GM18502 (cell line): ENCODE data around the gene GCM1.
"Not testable (repeated sequence)": the region's sequence is repeated elsewhere in the genome, so short reads cannot be mapped to it uniquely, and the experiment has no call there.

ENCODE experiments used
- ATAC-seq: cut with Tn5 transposase; IDR thresholded peaks from one replicate; pipeline ENCODE4 v1.9.1; 2021; ENCODE audit warnings: mild to moderate bottlenecking; ENCODE audit not compliant: unreplicated experiment, poor library complexity

Gene GCM1, protein sequence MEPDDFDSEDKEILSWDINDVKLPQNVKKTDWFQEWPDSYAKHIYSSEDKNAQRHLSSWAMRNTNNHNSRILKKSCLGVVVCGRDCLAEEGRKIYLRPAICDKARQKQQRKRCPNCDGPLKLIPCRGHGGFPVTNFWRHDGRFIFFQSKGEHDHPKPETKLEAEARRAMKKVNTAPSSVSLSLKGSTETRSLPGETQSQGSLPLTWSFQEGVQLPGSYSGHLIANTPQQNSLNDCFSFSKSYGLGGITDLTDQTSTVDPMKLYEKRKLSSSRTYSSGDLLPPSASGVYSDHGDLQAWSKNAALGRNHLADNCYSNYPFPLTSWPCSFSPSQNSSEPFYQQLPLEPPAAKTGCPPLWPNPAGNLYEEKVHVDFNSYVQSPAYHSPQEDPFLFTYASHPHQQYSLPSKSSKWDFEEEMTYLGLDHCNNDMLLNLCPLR

DNA sequence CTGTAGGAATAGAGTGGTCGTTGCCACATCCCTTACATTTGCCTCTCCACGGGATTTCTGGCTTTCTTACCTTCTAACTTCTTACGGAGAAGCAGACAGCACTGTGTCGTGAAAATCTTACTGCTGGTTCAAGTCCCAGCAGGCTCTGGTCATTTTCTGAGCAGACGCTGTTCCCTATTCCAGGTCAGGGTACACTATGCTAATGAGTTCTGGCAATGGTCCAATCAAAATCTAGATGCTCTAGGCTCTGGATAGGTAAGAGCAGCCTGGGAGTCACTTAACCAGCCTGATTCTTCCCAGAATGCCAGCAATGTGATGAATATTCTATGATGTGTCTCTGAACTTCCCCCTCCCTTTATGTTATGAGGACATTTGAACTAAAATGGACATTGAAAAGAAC, at the start of gene GCM1:
Gene GCM1 (minus strand): TSS at position 158 of the 400 bp plus-strand sequence. CDS start 3,209 bp downstream, outside the sequence.
- no peak for ATAC-seq

DNA sequence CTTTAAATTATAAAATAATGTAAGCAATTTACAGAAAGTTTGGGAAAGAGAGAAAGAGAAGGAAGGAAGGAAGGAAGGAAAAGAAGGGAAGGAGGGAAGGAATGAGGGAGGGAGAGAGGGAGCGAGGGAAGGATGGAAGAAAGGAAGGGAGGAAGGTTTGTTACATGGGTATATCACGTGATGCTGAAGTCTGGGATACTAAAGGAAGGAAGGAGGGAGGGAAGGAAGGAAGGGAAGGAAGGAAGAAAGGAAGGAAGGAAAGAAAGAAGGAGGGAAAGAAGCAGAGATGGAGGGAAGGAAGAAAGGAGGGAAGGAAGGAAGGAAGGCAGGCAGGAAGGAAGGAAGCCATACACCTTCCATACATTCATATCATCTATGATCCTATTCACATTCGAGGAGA, 48.9 kb upstream of the GCM1 start:
- no peak for ATAC-seq

GRCh38 chr6:53195048-53195447, 46.4 kb upstream of the GCM1 start:
- no peak for ATAC-seq

GRCh38 chr6:53192682-53193188, 44.1 kb upstream of the GCM1 start:
- no peak for ATAC-seq

DNA sequence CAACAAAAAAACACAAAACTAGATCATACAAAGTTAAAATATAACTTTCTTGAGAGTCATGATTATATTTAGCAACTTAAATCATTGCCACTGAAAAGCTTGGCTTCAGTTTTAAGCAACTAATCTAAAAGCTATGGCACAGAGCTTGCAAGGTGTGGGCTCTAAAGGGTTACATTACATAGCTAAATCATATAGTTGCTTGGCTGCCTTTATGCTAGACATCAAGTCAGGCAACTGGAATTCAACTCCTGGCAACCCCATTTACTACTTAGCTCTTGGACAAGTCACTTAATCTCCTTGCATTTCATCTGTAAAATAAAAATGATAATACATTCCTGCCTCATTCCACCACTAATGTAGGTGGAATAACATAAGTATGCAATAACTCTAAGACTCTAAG, 40.9 kb upstream of the GCM1 start:
- no peak for ATAC-seq

GRCh38 chr6:53188833-53189232, 40.2 kb upstream of the GCM1 start:
- no peak for ATAC-seq

DNA sequence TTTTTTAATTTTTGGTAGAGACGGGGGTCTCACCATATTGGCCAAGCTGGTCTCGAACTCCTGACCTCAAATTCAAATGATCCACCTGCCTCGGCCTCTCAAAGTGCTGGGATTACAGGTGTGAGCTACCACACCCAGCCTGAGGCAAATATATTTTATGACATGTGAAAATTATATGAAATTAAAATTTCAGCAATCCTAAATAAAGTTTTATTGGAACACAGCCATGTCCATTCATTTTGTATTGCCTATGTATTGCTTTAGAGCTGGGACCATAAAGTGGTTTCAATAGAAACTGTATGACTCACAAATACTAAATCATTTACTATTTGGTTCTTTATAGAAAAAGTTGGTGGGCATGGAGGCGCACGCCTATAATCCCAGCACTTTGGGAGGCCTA, 32.0 kb upstream of the GCM1 start:
- ATAC-seq: no peak

DNA sequence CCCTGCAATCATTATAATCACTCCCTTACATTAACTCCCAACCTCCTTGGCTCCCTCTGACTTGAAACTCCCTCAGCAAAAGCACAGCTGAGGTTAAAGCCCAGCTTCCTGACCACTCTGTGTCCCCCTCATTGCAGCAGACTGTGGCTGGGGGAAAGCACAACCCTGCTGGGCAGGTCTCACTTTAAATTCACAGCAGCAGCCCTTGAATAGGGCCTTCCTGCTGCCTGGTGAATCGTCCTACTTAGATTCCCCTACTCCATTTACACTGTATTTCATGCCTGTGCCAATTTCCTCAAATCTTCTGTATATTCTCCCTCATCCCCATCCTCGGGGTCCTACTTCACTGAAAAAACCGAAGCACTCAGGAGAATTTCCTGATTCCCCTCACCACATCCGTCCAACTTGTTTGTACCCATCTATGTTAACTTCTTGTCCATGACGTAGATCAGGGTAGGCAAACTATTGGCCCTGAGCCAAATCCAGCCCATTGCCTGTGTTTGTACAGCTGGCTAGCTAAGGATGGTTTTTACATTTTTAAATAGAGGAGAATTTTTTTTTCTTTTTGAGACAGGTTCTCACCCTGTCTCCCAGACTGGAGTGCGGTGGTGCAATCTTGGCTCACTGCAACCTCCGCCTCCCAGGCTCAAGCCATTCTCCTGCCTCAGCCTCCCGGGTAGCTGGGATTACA, 31.5 kb upstream of the GCM1 start:
- no peak for ATAC-seq

DNA sequence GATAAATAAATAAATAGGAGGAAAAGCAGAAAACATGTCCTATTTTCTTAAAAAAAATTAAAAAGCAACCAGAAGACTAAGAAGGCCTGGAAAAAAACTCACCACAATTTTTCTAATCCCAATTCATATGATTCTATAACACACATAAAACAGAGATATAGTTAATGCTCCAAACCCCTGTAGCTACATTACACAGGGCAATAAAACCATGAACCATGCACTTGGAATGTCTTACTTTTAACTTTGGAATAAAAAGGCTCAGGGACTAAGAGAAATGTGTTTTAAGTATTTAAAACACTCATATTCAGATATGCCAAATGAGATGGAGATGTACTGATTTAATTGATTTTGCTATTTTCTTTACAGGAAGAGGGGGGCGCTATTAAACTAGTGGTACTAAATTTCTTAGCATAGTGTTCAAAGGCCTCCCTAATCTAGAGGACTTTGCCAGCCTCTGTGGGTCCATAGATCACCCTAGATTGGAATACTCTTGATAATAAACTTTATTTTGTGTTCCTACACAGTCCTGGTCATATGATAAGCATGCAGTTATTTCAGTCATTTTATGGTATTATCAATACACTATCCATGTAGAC, 30.3 kb upstream of the GCM1 start:
- no peak for ATAC-seq

- ATAC-seq: no peak
These were observed 26.4 kb upstream of the GCM1 start for GRCh38 chr6:53175027-53175426.

GRCh38 chr6:53172468-53172803, 23.8 kb upstream of the GCM1 start:
- ATAC-seq: no peak

DNA sequence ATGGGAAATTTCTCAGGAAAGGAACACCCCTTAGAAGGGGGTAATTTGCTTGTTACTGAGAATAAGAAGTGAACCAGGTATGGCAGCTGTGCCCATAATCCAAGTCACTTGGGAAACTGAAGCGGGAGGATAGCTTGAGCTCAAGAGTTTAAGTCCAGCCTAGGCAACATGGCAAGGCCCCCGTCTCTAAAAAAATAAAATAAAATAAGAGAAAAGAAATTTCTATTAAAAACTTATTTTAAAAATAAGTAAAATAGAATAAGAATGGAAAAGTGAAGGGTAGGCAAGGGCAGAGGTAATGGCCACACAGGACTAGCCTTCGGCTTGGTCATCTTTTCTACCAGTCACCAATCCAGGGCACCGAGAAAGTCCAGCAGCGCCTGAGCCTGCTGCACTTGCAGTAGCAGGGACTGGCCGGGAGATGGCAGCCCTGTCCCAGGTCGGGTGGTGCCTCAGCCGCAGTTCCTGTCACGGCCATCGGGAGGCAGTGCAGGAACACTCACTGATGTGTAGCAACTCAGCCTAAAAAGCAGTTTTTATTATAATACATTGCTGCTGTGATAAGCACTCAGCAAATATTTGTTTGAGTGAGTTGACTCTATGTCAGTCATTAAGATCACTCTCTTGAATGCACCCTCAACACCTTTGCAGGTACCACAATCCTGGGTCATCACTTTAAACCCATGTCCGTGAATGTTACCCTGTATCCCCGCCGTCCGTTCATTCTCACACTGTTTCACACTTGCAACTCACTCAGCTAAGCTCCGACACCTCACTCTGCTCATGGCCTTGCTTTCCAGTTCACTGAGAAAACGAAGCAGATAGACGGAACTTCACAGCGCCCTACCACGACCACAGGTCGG, 23.2 kb upstream of the GCM1 start:
- peak; percentile 94 for ATAC-seq

DNA sequence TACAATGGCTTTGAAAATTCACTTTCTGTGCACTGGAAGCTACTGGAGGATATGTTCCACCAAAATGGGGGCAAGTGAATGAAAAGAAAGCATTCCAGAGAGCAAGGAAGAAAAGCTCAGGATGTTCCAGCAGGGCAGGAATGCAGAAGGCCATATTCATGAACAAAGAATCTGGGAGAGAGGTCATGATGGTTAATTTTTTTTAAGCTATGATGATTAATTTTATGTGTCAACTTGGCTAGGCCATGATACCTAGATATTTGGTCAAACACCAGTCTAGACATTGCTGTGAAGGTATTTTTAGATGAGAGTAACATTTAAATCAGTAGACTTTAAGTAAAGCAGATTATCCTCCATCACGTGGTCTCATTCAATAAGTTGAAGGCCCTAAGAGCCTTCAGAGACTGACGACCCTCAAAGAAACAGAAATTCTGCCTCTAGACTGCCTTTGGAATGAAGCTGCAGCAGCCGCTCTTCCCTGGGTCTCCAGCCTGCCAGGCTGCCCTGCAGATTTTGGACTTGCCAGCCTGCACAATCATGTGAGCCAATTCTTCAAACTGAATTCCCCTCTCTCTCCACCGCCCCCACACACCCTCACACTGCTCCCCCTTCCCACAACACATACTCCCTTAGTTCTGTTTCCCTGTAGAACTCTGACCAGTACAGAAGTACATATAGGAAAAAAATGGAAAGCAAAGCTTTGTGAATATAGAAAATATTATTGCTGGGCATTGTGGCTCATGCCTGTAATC, 20.1 kb upstream of the GCM1 start:
- no peak for ATAC-seq

GRCh38 chr6:53165293-53165692, 16.7 kb upstream of the GCM1 start:
- no peak for ATAC-seq

DNA sequence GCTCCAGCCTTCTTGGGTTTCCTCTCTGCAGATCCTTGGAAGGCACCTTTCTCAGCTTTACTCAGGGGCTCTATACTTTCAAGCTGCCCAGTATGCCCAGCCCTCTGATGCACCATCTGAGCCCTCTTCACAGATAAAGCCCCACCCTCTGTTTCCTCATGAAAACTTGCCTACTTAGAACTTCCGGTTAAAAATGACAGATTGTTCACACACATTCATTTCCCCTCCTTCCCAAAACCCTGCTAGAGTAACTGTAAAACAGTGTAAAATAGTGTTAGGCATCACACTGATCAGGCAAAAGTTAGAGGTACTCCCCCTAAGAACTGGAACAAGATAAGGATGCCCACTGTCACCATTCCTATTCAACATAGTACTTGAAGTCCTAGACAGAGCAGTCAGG, 14.0 kb upstream of the GCM1 start:
- ATAC-seq: no peak

GRCh38 chr6:53161481-53162009, 12.9 kb upstream of the GCM1 start:
- no peak for ATAC-seq

DNA sequence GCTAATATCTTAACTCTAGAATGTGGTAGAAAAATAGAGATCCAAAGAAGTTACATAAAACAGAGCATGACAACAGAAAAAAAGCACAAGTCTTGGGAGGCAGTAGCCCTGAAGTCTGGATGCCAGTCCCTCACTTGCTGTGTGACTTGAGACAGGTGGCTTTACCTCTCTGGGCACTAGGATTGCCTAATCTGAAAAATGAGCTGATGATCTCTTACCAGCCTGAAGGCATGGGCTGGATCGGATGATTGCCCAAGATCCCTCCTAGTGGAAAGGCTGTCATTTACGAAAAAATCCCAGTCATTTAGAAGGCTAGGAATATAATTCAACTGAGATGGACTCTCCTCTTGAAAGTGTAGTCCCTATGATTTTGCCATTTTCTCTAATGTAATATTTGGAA, 10.9 kb upstream of the GCM1 start:
- no peak for ATAC-seq

GRCh38 chr6:53158076-53158475, 9.4 kb upstream of the GCM1 start:
- not testable (repeated sequence) for ATAC-seq

- ATAC-seq: not testable (repeated sequence)
These were observed 6.6 kb upstream of the GCM1 start for GRCh38 chr6:53155279-53155678.
